Measurements from ENCODE around the gene PTPRN2.
"Not testable (repeated sequence)": the region's sequence is repeated elsewhere in the genome, so short reads cannot be mapped to it uniquely, and the experiment has no call there.

The PTPRN2 gene

DNA sequence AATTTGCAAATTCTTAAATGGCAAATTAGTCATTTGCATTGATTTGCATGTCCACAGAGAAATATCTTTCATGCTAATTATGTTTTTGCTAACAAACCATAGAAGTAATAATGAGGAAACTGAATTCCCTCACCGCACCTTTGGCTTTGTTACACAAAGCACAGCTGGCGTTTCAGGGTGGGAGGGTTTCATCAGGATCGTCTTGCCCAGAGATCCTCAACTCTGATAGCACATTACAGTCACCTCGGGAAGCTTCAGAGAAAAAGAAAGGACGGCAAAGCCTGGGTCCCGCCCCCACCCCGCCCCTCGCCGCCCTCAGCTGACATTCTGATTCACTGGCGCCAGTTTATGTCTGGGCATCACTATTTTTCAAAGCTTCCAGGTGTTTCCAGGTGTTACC, 119.4 kb downstream of the PTPRN2 start:
- DNase-seq (ENCODE audit: low spot score): no peak

DNA sequence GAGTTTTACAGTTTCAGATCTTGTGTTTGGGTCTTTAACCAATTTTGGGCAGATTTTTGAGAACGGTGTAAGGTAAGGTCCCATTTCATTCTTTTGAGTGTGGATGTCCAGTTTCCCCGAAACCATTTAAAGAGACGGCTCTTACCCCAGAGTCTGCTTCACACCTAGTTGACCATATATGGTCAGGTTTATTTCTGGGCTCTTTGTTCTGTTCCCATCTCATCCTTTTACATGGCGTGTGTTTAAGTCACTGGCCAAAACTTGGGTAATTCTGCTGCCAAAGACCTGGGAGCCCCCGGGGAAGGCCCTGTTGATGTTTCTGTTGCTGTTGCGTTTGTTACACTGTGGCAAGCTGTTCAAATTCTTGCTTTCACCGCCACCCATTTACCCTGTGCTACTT, 120.1 kb downstream of the PTPRN2 start:
- no peak for DNase-seq (ENCODE audit: low spot score)

DNA sequence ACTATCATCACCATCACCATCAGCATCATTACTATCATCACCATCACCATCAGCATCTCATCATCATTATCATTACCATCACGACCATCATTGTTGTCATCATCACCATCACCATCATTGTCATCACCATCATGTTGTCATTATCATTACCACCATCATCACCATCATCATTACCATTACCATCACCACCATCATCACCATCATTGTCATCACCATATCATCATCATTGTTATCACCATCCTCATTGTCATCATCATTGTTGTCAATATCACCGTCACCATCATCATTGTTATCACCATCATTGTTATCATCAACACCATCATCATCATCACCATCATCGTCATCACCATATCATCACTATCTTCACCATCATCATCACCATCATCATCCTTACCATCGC, 124.3 kb downstream of the PTPRN2 start:
- no peak for DNase-seq (ENCODE audit: low spot score)

DNA sequence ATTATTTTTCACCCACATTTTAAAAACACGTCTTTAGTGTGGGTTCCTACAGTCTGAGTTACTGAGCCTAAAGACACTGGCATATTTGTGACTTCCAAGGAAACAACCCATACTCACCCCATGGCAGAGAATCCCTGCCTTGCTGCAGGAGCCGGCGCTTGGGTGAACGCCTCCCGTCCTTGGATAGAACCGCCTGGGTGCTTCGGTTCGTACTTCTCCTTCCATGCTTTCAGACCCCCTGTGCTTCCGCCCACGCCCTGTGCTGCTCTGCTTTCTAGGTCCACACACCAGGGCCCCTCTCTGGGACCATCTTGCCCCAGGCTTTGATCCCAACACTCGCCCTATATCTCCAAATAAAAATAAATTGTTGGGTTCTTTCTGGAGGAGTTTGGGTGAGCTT, 125.8 kb downstream of the PTPRN2 start:
- DNase-seq (ENCODE audit: low spot score): no peak

DNA sequence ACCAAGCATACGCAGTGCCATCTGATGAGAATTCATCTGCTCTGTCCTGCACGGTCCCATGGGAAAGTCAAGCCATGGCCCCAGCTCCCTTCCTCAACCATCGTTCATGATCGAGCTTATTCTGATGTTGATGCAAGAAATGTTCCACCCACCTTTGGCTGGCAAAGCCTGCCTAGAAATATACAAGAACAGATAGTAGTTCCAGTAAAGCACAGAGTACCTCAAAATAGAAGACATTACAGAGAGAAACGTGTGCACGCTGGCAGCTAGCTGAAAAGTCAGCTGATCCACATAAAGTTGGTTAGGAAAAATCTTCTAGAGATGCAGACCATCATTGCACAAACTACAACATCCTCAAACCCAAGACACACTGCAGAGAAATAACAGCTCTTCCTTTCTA, 127.0 kb downstream of the PTPRN2 start:
- no peak for DNase-seq (ENCODE audit: low spot score)

DNA sequence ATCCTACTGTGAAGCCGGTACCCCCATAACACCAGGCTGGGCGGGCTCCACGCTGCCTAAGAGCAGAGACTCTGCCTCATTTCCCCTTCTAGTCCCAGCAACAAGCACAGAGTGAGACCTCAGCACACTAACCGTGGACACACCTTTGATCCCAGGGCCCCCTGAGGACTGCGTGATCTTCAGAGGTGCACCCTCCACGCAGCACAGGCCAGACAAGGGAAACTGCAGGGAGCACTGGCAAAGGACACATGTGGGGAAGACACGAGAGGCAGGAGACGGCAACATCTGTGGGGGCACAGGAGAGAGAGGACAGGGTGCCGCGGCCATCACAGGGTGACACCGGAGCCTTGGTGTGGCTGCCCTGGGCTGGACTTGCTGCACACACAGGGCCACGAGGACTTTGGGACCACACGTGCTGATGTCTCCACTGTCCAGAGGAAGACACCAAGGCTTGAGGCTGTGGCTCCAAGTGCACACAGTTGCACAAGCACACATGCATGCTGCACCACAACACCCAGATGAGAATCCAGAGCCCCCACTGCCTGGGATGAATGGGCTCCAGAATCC, 128.8 kb downstream of the PTPRN2 start:
- DNase-seq (ENCODE audit: low spot score): no peak

DNA sequence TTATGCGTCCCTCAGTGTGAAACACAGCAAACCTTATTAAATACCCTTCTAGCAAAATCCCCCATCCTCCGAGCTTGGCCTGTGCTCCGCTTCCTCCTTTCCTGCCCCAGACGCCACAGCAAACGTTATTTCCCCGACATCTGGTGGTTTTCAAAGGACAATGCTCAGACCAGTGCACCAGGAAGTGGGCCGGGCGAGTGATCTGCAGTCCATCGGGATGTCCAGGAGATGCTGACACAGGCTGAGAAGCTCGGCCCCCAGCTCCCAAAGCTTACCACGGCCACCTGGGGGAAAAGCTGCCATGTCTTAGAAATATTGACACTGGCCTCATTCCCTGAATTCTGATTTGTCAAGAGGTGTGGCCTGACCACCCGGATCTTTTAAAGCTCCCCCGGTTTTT, 129.5 kb downstream of the PTPRN2 start:
- no peak for DNase-seq (ENCODE audit: low spot score)

DNA sequence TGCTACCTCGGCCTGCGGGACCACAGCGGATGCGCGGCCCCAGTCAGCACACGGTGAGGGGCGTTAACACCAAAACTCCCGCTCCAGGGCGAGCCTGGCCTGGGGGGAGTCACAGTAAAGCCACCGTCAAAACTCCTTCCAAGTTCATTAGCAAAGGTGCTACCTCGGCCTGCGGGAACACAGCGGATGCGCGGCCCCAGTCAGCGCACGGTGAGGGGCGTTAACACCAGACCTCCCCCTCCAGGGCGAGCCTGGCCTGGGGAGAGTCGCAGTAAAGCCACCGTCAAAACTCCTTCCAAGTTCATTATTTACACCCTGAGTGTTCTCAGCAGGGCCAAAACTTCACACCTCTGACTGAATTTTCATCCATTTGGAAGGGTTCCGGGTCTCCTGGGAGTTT, 130.0 kb downstream of the PTPRN2 start:
- not testable (repeated sequence) for DNase-seq (ENCODE audit: low spot score)

DNA sequence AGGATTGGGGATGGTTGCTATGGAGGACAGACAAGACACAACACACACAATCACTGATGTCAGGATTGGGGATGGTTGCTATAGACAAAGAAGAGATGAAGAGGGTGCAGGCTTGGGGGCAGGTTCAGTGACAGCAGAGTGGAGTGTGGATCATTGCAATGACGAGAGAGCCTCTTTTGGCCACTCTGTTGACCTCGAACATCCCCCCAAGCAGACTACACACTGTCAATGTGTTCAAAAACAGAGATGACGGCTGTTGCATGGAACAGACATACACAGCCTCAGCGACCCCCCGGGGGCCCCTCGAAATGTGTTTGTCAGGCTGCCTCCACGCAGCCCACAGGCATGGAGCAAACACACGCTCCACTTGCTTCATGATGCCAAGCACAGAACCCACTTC, 133.0 kb downstream of the PTPRN2 start:
- DNase-seq (ENCODE audit: low spot score): no peak

DNA sequence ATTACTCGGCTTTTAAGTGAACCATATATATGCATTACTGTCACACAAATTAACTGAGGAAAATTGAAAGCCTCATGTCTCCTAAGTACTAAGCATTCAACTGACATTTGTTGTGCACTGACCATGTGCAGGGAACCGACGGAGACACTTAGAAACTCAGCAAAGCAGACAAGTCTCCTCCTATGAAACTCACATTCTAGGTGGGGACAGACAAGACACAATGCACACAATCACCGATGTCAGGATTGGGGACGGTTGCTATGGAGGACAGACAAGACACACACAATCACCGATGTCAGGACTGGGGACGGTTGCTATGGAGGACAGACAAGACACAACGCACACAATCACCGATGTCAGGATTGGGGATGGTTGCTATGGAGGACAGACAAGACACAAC, 134.0 kb downstream of the PTPRN2 start:
- no peak for DNase-seq (ENCODE audit: low spot score)

DNA sequence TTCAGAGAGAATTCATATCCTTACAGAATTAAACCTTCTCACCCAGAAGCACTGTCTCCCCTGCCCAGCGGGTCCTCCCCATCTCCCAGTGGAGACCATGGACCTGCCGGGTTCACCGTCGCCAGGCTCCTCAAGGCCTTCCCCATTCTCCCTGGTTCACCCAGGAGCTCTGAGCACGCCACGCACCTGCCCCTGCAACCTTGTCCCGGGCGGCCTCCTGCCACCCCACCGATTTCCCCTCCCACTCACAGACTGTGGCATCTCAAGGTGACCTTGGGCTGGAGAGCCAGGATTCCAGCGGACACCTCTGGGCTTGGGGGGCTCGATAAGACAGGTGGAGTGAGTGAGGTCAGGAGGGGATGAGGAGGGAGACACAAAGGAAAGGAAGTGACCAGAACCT, 135.3 kb downstream of the PTPRN2 start:
- no peak for DNase-seq (ENCODE audit: low spot score)

DNA sequence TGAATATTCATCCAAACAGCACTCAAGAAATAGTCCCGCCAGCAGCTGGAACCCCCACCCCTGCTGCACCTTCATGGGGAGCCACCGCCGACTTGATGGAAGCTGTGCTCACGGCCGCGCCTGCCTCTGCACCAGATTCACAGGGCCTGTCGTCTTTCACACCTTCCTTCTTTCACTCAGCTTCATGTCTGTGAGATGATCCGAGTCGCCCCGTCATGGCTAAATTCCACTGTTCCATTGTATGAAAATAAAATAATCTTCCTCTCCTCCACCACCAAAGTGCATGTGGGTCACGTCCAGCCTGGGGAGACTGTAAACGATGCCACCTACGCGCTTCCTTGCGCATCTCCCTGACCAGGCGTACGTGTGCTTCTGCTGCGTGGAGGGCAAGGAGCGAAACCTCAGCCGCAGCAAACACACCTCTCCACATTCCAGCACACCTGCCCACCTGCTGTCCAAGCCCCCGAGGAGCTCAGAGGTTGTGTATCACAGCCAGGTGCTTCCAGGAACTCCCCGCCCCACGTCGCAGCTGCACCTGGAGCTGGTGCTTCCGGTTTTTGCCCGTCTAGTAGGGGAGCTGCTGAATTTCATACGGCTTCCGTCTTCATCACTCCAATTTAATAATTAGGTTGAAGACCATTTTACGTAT, 137.0 kb downstream of the PTPRN2 start:
- DNase-seq (ENCODE audit: low spot score): no peak

DNA sequence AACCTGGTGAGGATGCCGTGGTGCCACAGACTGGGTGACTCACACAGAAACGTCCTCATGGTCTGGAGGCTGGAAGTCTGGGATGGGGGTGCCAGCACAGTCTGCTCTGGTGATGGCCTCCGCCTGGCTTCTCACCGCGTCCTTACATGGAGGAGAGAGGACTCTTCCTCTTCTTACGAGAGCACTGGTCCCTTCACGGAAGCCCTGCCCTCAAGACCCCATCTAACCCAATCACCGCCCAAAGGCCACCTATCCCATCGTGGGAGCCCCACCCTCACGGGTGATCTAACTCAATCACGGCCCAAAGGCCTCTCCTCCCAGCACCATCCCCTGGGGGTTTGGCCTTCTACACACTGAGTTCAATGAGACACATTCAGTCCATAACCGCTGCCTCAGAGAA, 137.7 kb downstream of the PTPRN2 start:
- no peak for DNase-seq (ENCODE audit: low spot score)

DNA sequence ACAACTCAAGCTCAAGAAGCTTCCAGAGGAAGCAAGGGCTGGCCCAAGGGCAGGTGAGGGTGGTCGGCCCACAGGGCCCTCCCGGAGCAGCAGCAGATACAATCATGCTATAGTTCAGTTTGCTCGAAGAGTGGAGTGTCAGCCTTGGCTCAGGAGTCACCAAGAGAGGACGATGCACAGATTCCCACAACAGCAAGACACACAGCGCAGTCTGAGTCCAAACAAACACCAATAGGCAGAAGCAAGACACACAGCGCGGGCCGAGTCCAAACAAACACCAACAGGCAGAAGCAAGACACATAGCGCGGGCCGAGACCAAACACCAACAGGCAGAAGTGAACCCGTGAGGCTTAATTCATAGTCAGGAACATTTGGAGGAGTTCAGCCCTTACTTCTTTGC, 138.4 kb downstream of the PTPRN2 start:
- DNase-seq (ENCODE audit: low spot score): no peak

DNA sequence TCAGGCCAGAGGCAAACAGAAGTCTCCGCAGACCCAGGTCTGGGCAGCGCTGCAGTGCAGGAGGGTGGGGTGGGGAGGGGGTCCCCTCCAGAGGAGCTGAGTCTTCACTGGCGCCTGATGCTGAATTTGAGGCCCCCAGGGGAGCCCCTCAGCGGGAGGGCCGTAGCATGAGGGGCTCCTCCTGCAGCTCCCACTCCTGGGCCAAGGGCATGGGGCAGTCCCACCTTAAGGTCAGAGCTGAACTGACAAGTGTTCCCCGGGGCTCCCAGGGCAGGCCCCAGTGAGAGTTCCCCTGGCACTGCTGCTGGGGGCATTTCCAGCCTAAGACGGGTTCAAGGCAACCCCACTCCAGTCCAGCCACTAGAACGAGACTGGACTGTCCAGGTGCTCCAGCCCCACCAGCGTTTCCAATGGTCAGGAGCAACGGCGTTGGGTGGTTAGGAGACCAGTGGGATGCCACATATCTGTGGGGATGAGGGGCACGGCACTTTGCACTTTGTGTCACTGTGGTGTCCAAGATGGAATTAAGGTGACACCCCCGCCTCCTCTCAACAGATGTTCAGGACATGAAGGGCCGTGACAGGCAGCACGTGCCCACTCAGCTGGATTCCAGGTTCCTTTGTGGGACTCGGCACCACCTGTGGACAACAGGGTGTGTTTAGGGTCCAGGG, 139.1 kb downstream of the PTPRN2 start:
- no peak for DNase-seq (ENCODE audit: low spot score)

DNA sequence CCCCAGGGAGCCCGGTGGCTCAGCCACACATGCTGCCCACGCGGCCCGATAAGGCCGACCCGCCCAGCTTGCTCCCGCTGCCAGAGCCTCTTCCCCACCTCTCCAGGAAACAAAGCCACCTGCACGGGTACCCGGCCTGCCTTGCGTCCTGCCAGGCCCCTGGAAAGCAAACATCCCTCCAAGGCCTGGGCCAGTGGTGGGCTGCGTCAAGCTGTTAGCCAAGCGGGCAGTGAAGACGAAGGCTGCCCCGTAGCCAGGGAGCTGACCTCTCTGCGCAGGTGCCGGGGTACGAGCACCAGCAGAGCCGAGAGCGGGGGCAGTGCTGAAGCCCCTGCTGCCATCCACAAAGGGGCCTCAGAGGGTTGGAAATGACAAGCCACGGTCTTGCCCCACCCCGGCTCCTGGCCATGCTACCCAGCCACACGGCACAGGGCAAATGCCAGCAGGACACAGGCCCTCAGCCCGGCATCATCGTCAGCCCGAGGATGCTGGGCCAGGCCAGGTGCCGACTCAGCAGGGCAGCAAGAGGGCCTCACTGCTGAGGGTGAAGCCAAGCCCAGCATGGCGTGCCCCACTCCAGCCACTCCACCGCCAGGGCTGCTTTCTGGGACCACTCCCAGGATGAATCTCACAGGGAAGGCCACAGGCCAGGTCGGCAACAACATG, 140.0 kb downstream of the PTPRN2 start:
- no peak for DNase-seq (ENCODE audit: low spot score)

DNA sequence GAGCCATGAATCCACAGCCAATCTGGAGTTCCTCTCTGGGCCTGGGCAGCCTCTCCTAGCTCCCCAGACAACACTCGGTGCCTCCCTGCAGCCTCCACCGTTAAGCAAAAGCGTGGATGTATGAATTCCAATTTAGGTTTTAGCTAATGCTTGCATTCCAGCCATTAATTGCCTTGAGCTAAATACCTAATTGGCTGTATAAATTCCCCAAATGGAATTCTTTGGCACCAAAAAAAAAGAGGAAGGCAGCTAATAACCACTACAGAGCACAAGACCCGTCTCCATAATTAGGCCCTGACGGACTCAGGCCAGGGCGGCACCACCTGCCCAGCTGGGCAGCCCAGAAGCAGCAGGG, 140.5 kb downstream of the PTPRN2 start:
- DNase-seq (ENCODE audit: low spot score): no peak

DNA sequence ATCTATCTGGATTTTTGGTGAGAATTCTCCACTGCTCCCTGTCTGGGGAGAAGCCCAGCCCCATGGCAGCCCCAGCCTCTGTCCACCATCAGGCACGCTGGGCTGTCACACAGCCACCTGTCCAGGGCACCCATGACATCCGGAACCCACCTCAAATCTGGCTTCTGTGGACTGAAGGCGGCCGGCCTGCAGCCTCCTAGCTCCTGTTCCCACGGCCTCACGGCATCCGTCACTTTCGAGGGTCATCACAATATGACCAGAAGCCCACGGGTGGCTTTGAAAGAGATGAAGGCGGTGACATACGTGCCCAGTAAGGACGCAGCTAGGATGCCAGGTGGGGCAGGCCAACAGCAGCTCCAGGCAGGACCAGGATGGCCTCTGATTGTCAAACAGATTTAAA, 140.9 kb downstream of the PTPRN2 start:
- no peak for DNase-seq (ENCODE audit: low spot score)

DNA sequence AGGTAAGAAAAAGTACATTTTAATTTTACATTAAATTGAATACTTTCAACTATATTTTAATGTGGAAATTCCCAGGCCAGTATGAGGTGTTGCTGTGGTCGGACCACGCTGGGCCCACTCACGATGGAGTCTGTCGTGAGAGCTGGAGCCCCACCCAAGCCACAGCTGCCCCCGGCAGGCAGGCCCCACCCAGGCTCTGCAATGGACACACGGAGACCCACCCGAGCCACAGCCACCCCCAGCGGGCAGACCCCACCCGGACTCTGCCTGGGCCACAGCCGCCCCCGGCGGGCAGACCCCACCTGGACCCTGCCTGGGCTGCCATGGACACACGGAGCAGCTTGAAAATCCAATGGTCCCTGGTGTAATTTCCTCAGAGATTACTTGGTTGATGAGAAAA, 141.3 kb downstream of the PTPRN2 start:
- DNase-seq (ENCODE audit: low spot score): no peak

DNA sequence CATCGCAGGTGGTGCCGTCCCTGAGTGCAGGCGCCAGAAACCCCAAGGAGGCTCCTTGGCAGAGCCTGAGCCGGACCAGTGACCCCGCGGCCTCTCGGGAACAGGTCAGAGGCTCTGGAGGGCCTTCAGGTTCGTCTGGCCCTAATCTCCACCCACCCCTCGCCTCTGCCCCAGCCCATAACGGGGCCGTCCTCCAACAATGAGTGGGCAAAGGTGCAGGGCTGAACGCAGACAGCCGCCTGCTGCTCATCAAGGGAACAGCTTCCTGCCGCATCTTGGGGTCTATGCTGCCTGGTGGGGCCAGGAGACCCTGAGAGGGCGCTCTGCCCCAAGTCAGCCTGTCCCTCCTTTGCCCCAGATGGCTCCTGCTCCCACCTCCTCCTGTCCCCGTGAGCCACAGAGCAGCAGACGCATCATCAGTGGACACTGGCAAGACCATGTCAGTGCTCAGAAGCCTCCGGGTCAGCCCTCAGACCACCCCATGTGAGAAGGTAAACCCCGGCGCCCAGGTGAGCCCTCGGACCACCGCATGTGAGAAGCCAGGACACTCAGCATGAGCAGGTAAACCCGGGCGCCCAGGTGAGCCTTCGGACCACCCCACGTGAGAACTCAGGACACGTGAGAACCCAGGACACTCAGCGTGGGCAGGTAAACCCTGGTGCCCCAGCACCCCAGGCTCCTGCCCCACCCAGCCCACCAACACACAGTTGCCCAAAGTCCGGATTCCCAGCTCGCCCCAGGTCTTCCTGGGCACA, 142.0 kb downstream of the PTPRN2 start:
- no peak for DNase-seq (ENCODE audit: low spot score)

DNA sequence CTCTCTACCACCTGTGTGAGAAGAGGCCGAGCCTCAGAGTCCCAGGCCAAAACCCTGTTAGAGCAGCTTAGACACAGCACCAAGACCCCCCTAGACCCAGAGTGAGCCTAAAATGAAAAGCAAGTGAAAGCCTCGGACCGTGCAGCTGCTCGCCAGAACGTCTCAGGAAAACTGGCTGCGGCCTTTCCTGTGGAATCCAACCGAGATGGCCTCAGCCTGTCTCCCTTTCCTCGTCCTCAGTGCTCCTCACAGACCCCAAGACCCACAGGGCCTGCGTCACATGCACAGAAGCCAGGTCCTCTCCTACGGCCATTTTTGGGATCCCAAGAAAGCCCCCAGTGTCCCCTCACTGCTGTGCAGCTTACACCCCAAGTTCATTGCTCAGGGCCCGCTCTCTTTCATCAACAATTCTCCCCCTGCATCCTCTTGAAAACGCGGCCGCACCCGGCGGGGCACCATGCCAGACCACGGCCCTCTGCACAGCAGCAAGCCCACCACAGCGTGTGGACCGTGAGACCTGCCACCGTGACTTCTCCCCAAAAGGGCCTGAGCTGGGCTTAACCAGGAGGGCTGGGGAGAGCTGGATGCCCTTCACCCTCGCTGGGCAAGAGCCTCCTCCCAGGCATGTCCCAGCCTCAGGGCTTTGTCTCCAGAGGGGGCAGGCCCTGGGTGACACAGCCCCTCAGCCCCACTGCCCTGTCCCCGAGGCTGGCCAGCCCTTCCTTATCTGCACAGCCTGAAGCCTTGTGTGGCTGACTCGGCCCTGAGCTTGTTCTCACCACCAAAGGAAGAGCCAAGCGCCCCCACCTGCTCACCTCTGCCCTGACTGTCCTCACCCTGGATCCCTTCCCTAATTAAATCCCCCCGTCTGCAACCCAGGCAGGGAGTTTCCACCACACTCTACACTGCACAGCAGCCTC, 142.9 kb downstream of the PTPRN2 start:
- no peak for DNase-seq (ENCODE audit: low spot score)
